ENCODE data around the gene RALB.
A peak's percentile ranks its signal among the peaks of the same experiment; 100 is the strongest.

RALB gene

GRCh38 chr2:120312860-120313694 is 60.4 kb downstream of the RALB start:
- Histone ChIP-seq H2BK5ac (ENCODE audit: low read length) (no peak overlapping the region), H3K9ac (ENCODE audit: low read length) (peak overlapping the region; percentile 58), H2BK15ac (replicated peaks; ENCODE audit: low read depth) (no peak overlapping the region), H3K56ac (ENCODE audit: low read length) (peak overlapping the region; percentile 71), H4K5ac (ENCODE audit: low read length) (no peak overlapping the region), H3K27ac (ENCODE audit: low read depth, low read length) (no peak overlapping the region), H3K79me1 (ENCODE audit: low read length) (no peaks in the 10 kb centered on the region), H3K4me3 (ENCODE audit: low read length) (no peak overlapping the region), H3K23ac (ENCODE audit: low read length) (no peak overlapping the region), H3K18ac (ENCODE audit: low read length) (no peak overlapping the region), H3K36me3 (ENCODE audit: control insufficient read depth, insufficient read depth, low read length) (no peaks in the 10 kb centered on the region), H3K27me3 (ENCODE audit: insufficient read depth, low read length, poor library complexity) (no peaks in the 10 kb centered on the region), H3K4me2 (ENCODE audit: low read length) (peak overlapping the region; percentile 59), H2BK120ac (ENCODE audit: low read depth, low read length) (no peak overlapping the region), H3K79me2 (ENCODE audit: control insufficient read depth, insufficient read depth, low read length) (no peaks in the 10 kb centered on the region), H3K4me1 (ENCODE audit: control insufficient read depth, low read depth, low read length) (no peaks in the 10 kb centered on the region), H2AK5ac (ENCODE audit: low read length) (no peak overlapping the region), H3K4ac (ENCODE audit: low read depth, low read length) (no peak overlapping the region), H4K8ac (ENCODE audit: low read depth, low read length) (no peak overlapping the region)
- WGBS (ENCODE audit: extremely low coverage, insufficient coverage, low lambda C conversion rate): no CpG with 5 or more reads among the region's 38 CpGs
- peak; percentile 80 for DNase-seq

- no peak overlapping the region for H3K23ac ChIP-seq (ENCODE audit: low read length)
- no peak overlapping the region for H4K5ac ChIP-seq (ENCODE audit: low read length)
- H3K18ac ChIP-seq (ENCODE audit: low read length): no peak overlapping the region
- H2AK5ac ChIP-seq (ENCODE audit: low read length): no peak overlapping the region
- no peaks in the 10 kb centered on the region for H3K27me3 ChIP-seq (ENCODE audit: insufficient read depth, low read length, poor library complexity)
- no peaks in the 10 kb centered on the region for H3K4me1 ChIP-seq (ENCODE audit: control insufficient read depth, low read depth, low read length)
- H4K8ac ChIP-seq (ENCODE audit: low read depth, low read length): no peak overlapping the region
- no peak overlapping the region for H2BK15ac ChIP-seq (replicated peaks; ENCODE audit: low read depth)
- no peak overlapping the region for H3K56ac ChIP-seq (ENCODE audit: low read length)
- H3K79me1 ChIP-seq (ENCODE audit: low read length): no peaks in the 10 kb centered on the region
- H3K79me2 ChIP-seq (ENCODE audit: control insufficient read depth, insufficient read depth, low read length): no peaks in the 10 kb centered on the region
- no peak for DNase-seq
- no peak overlapping the region for H2BK120ac ChIP-seq (ENCODE audit: low read depth, low read length)
- no CpG with 5 or more reads among the region's 39 CpGs for WGBS (ENCODE audit: extremely low coverage, insufficient coverage, low lambda C conversion rate)
- no peak overlapping the region for H3K4me3 ChIP-seq (ENCODE audit: low read length)
- H3K27ac ChIP-seq (ENCODE audit: low read depth, low read length): no peak overlapping the region
- no peak overlapping the region for H3K9ac ChIP-seq (ENCODE audit: low read length)
- no peak overlapping the region for H2BK5ac ChIP-seq (ENCODE audit: low read length)
- H3K4ac ChIP-seq (ENCODE audit: low read depth, low read length): no peak overlapping the region
- no peaks in the 10 kb centered on the region for H3K36me3 ChIP-seq (ENCODE audit: control insufficient read depth, insufficient read depth, low read length)
- no peak overlapping the region for H3K4me2 ChIP-seq (ENCODE audit: low read length)
Observed at GRCh38 chr2:120313695-120314615, 61.3 kb downstream of the RALB start.

GRCh38 chr2:120314690-120315366 is 62.2 kb downstream of the RALB start:
- Histone ChIP-seq H2BK5ac (ENCODE audit: low read length) (no peak overlapping the region), H3K4ac (ENCODE audit: low read depth, low read length) (no peak overlapping the region), H2AK5ac (ENCODE audit: low read length) (no peak overlapping the region), H3K36me3 (ENCODE audit: control insufficient read depth, insufficient read depth, low read length) (no peaks in the 10 kb centered on the region), H3K4me3 (ENCODE audit: low read length) (no peak overlapping the region), H3K79me1 (ENCODE audit: low read length) (no peaks in the 10 kb centered on the region), H3K18ac (ENCODE audit: low read length) (no peak overlapping the region), H3K56ac (ENCODE audit: low read length) (no peak overlapping the region), H2BK15ac (replicated peaks; ENCODE audit: low read depth) (no peak overlapping the region), H3K23ac (ENCODE audit: low read length) (no peak overlapping the region), H3K27me3 (ENCODE audit: insufficient read depth, low read length, poor library complexity) (no peaks in the 10 kb centered on the region), H3K27ac (ENCODE audit: low read depth, low read length) (no peak overlapping the region), H2BK120ac (ENCODE audit: low read depth, low read length) (no peak overlapping the region), H4K5ac (ENCODE audit: low read length) (no peak overlapping the region), H3K79me2 (ENCODE audit: control insufficient read depth, insufficient read depth, low read length) (no peaks in the 10 kb centered on the region), H4K8ac (ENCODE audit: low read depth, low read length) (no peak overlapping the region), H3K4me1 (ENCODE audit: control insufficient read depth, low read depth, low read length) (no peaks in the 10 kb centered on the region), H3K4me2 (ENCODE audit: low read length) (no peak overlapping the region), H3K9ac (ENCODE audit: low read length) (no peak overlapping the region)
- WGBS (ENCODE audit: extremely low coverage, insufficient coverage, low lambda C conversion rate): no CpG with 5 or more reads among the region's 19 CpGs
- no peak for DNase-seq

- Histone ChIP-seq H3K79me1 (ENCODE audit: low read length) (no peaks in the 10 kb centered on the region), H3K27ac (ENCODE audit: low read depth, low read length) (no peak overlapping the region), H2BK120ac (ENCODE audit: low read depth, low read length) (no peak overlapping the region), H2AK5ac (ENCODE audit: low read length) (no peak overlapping the region), H4K5ac (ENCODE audit: low read length) (no peak overlapping the region), H2BK15ac (replicated peaks; ENCODE audit: low read depth) (no peak overlapping the region), H3K4me2 (ENCODE audit: low read length) (no peak overlapping the region), H3K4me1 (ENCODE audit: control insufficient read depth, low read depth, low read length) (no peaks in the 10 kb centered on the region), H3K27me3 (ENCODE audit: insufficient read depth, low read length, poor library complexity) (no peaks in the 10 kb centered on the region), H3K4ac (ENCODE audit: low read depth, low read length) (no peak overlapping the region), H3K9ac (ENCODE audit: low read length) (no peak overlapping the region), H3K36me3 (ENCODE audit: control insufficient read depth, insufficient read depth, low read length) (no peaks in the 10 kb centered on the region), H3K18ac (ENCODE audit: low read length) (no peak overlapping the region), H2BK5ac (ENCODE audit: low read length) (no peak overlapping the region), H3K23ac (ENCODE audit: low read length) (peak overlapping the region; percentile 1), H3K56ac (ENCODE audit: low read length) (no peak overlapping the region), H3K4me3 (ENCODE audit: low read length) (no peak overlapping the region), H3K79me2 (ENCODE audit: control insufficient read depth, insufficient read depth, low read length) (no peaks in the 10 kb centered on the region), H4K8ac (ENCODE audit: low read depth, low read length) (no peak overlapping the region)
- no peak for DNase-seq
- no CpG with 5 or more reads among the region's 17 CpGs for WGBS (ENCODE audit: extremely low coverage, insufficient coverage, low lambda C conversion rate)
Observed at GRCh38 chr2:120315367-120316033, 62.8 kb downstream of the RALB start.

- no peaks in the 10 kb centered on the region for H3K36me3 ChIP-seq (ENCODE audit: control insufficient read depth, insufficient read depth, low read length)
- no peak overlapping the region for H3K4me2 ChIP-seq (ENCODE audit: low read length)
- no peaks in the 10 kb centered on the region for H3K79me2 ChIP-seq (ENCODE audit: control insufficient read depth, insufficient read depth, low read length)
- H3K4ac ChIP-seq (ENCODE audit: low read depth, low read length): no peak overlapping the region
- no peak for DNase-seq
- no peaks in the 10 kb centered on the region for H3K79me1 ChIP-seq (ENCODE audit: low read length)
- H2BK120ac ChIP-seq (ENCODE audit: low read depth, low read length): no peak overlapping the region
- no peak overlapping the region for H3K27ac ChIP-seq (ENCODE audit: low read depth, low read length)
- H3K23ac ChIP-seq (ENCODE audit: low read length): no peak overlapping the region
- no peak overlapping the region for H3K18ac ChIP-seq (ENCODE audit: low read length)
- no peak overlapping the region for H2AK5ac ChIP-seq (ENCODE audit: low read length)
- H3K9ac ChIP-seq (ENCODE audit: low read length): no peak overlapping the region
- no peak overlapping the region for H4K8ac ChIP-seq (ENCODE audit: low read depth, low read length)
- H3K56ac ChIP-seq (ENCODE audit: low read length): no peak overlapping the region
- H4K5ac ChIP-seq (ENCODE audit: low read length): no peak overlapping the region
- WGBS (ENCODE audit: extremely low coverage, insufficient coverage, low lambda C conversion rate): no CpG with 5 or more reads among the region's 5 CpGs
- no peaks in the 10 kb centered on the region for H3K27me3 ChIP-seq (ENCODE audit: insufficient read depth, low read length, poor library complexity)
- H3K4me1 ChIP-seq (ENCODE audit: control insufficient read depth, low read depth, low read length): no peaks in the 10 kb centered on the region
- no peak overlapping the region for H3K4me3 ChIP-seq (ENCODE audit: low read length)
- H2BK15ac ChIP-seq (replicated peaks; ENCODE audit: low read depth): no peak overlapping the region
- no peak overlapping the region for H2BK5ac ChIP-seq (ENCODE audit: low read length)
Observed at GRCh38 chr2:120316071-120316470, 63.4 kb downstream of the RALB start.
